Skin of body (tissue), 2 donors: ENCODE measurements around the gene SYNE2. TPM values are rescaled to one million over a fixed set of nuclear protein-coding genes. Genes with fewer than 3 reads are reported as not detected.

Experiments
- DNase-seq: peaks from one replicate; lab custom pipeline; 2025; lab: John Stamatoyannopoulos, UW
- total RNA-seq: library from RNA; depleted of rRNA; stranded (reverse); fragments of >200 nt; gene quantifications from one replicate; pipeline ENCODE4 v1.2.3, GENCODE V29; 2014

Gene SYNE2
- total RNA-seq, 1 donor from 2014 or later: 139 TPM

GRCh38 chr14:63908667-63909264, 56.0 kb downstream of the SYNE2 start:
- peak; percentile 24 for DNase-seq

GRCh38 chr14:63909984-63910383, 57.2 kb downstream of the SYNE2 start:
- DNase-seq: no peak

DNA sequence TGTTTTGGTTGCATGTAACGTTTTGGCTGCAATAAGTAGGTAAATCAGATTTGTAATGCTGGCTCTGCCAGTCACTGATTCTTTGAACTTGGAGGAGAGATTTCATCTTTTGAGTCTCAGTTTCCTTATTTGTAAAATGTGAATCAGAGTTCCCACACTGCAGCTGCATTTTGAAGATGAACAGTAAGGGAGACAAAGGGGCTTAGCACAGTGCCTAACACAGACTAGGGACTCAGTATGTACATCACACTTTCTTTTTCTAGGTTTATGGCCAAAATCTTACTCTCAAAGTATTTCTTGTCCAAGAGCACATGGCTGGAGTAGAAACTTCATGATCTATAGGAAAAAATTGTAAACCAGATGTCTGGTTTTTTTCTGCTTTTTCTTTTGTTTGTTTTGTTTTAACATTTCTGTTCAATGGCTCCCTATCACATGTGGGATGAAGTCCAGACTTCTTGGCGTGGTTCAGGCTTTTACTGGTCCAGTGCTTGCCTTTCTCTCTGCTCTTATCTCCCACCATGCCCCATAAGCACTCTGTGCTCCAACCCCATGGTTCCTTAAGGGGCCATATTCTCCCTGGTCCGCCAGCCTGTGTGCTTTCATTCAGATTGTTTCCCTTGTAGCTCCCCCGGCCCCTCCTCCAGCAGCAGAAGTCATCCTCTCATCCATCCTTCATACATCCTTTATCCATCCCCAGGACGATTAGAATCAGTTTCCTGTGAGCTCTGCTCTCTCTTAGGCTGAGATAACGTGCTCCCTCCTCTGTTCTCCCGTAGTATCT, 58.0 kb downstream of the SYNE2 start:
- DNase-seq: peak; percentile 29

DNA sequence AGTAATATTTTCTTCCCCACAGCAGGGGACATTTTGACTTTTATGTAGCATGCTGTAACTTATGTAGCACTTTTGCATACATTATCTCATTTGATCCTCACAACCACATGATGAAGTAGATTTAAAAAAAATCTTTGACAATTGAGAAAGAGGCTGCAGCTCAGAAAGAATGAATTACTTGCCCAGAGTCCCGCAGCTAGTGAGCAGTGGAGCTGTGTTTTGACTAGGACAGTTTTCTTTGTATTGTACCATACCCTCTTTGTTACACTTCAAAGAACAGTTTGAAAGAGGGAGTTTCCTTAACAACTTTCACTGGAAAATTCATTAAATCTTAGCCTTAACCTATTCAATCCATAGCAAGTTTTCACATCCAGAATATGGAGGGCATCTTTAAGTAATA, 58.6 kb downstream of the SYNE2 start:
- no peak for DNase-seq

GRCh38 chr14:63912286-63912685, 59.5 kb downstream of the SYNE2 start:
- no peak for DNase-seq

DNA sequence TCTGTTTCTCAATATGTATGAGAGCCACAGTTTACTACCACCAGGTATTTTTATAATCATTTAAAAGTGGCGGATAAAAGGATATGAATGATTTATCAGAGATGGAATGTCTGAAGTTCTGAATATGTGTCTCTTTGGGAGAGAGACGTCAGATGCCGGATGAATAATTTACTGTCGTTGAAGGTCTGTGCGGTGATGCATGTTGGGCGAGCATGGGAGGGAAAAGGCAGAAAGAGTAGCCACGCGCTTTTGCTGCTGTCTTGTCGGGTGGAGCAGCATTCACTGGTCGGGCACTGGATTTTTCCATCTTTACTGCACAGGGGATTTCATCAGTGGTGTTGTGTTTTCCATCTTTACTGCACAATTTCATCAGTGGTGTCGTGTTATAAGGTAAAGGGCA, 65.6 kb downstream of the SYNE2 start:
- no peak for DNase-seq

GRCh38 chr14:63922696-63923421, 70.1 kb downstream of the SYNE2 start:
- no peak for DNase-seq

DNA sequence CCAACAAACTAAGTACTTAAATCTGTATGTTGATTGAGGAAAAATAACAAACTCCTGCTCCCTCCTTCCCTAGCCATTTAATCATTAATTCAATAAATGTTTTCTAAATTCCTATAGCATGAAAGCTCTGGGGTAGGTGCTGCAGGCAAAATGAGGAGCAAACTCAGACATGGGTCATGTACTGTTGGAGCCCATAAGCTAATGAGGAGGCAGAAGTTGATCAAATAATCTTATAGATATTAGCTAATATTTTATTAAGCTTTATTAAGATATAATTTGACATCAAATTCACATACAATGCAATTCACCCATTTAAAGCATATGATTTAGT, 70.6 kb downstream of the SYNE2 start:
- DNase-seq: no peak

- no peak for DNase-seq
Observed at GRCh38 chr14:63924375-63924774, 71.6 kb downstream of the SYNE2 start.

DNA sequence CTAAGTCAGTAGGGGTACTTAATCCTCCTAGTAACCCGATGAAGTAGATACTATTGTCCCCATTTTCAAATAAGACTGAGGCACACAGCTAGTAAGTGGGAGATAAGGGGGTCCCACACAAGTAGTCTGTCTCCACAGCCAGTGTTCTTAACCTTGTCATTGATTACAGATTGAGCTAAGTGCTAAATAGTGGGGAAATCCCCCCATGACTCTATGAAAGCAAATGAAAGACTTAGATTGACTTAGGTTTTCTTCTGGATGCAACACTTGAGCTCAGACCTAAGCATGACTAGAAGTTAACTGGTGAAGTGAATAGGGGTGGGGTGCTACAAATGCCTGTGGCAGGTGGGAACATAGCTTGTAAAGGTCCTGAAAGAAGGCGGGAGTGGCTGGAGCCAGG, 73.8 kb downstream of the SYNE2 start:
- no peak for DNase-seq

- peak; percentile 24 for DNase-seq
Observed at GRCh38 chr14:63928744-63929174, 76.0 kb downstream of the SYNE2 start.

DNA sequence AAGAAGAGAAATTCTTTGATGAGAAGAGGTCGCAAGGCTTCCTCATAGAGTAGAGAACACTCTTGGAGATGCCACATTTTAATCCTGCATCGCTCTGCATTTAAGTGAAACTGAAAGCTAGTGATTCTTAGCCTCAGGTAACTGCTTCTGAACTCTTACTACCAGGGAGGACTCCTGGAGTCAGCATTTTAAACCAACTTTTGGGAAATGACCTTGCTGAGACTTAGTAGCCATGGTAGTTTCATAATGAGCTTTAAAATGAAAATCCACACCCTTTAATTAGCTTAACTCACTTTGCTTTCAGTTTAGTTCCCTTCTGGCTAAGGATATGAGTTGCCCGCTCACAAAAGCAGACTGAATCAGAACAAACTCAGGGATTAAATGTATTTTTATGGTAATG, 80.3 kb downstream of the SYNE2 start:
- no peak for DNase-seq

- DNase-seq: no peak
Observed at GRCh38 chr14:63933711-63934110, 80.9 kb downstream of the SYNE2 start.

DNA sequence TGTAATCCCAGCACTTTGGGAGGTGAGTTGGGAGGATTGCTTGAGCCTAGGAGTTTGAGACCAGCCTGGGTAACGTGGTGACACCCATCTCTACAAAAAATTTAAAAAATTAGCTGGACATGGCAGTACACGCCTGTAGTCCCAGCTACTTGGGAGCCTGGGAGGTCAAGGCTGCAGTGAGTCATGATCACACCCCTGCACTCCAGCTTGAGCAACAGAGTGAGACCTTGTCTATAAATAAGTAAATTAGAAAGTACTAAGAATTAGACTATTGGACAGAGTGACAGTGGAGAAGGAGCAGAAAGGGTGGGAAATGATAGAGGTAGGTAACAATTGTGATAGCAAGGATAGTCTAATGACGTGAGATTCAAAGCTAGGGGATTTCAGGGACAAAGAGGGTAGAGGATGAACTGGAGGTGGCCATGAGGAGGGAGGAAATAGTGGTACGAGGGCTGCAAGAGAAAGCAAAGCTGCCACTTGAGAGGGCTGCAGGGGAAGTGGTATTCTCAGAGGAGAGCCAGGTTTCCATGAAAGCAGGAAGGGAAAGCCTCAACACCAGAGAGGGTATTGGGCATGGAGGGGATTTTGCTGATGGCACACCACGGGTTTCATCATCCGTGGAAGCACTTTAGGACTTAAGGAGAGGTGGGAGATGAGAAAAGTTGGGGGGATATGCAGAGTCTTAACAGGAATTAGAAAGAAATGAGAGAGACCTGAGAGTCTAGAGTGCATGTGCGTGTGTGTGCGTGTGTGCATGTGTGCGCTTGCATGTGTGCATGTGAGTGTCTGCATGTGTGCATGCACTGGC, 85.6 kb downstream of the SYNE2 start:
- no peak for DNase-seq

GRCh38 chr14:63939006-63939270, 86.1 kb downstream of the SYNE2 start:
- DNase-seq: no peak

DNA sequence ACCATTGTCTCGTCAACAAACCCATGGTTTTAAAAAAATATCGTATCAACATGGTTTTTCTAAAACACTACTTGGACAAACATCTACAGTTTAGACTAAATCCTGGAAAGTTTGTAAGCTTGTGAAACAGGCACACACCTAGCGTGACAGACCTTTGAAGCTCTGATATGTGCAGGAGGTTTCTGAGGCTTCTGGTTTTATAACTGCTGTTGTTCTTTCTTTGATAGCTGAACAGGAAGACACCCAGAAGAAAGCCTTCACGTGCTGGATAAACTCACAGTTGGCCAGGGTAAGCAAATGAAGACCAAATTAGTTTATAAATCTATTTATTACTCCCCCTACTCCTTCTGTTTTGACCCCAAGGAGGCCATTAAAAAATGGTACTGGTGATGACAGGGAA, 87.6 kb downstream of the SYNE2 start:
- DNase-seq: no peak

- DNase-seq: no peak
Observed at GRCh38 chr14:63941023-63941422, 88.2 kb downstream of the SYNE2 start.

- no peak for DNase-seq
Observed at GRCh38 chr14:63949696-63950095, 96.9 kb downstream of the SYNE2 start.

- no peak for DNase-seq
Observed at GRCh38 chr14:63951021-63951420, 98.2 kb downstream of the SYNE2 start.

DNA sequence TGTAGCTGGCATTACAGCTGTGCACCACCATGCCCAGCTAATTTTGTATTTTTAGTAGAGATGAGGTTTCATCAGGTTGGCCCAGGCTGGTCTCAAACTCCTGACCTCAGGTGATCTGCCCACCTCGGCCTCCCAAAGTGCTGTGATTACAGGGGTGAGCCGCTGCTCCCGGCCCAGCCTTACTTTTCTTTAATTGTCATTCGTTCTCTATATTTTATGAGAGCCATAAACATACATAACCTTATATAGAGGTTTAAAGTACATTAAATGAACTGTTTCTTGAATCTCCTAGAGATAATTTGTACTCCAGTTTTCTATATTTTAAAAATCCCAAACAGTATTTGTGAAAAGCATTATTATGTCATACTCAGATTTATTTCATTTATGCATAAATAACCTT, 98.6 kb downstream of the SYNE2 start:
- DNase-seq: no peak

DNA sequence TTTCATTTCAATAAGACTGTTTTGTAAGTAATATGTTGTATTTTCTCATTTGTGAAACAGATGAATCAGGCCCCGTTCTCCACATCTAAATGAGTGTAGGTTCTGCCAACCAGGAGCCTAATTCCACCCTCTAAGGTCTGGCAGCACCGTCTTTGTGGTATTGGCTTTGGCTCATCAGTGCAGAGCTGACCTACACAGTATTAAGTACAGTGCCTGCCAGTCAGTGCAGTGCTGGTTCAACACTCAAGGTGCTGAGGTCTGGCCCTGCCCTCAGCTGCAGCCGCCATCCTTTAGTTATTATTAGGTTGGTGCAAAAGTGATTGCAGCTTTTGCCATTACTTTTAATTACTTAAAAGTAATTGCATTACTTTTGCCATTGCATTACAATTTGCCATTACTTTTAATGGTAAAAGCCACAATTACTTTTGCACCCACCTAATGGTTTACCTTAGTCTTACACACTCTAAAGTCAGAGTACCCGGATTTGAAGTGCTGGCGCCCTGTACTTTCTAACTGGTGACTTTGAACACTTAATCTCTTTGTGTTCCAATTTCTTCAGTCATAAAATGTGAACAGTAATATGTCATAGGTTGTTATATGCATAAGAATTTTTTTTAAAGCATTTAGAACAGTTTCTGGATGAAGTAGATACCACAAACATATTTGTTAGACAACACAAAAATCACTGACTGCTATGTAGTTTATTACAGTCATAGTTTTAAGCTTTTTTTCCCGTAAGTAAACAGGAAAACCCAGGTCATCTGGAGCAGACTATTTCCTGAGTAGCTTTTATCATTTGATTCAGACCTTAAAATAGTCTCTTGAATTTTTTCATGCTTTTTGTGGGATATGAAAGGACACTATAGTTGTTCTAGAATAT, 99.5 kb downstream of the SYNE2 start:
- DNase-seq: no peak
